Ishikawa (cell line): ENCODE measurements around the gene LMAN1L.

Experiments
- CREB1 ChIP-seq: IDR thresholded peaks from 2 replicates; pipeline ENCODE4 v1.6.1; 2012; ENCODE audit warnings: low read depth
- EGR1 ChIP-seq: IDR thresholded peaks from 2 replicates; pipeline ENCODE4 v1.6.1; 2012
- EP300 ChIP-seq: IDR thresholded peaks from 2 replicates; pipeline ENCODE4 v1.6.1; 2012; ENCODE audit warnings: borderline replicate concordance
- RAD21 ChIP-seq: IDR thresholded peaks from 2 replicates; pipeline ENCODE4 v1.6.1; 2012; ENCODE audit warnings: low read depth
- TAF1 ChIP-seq: IDR thresholded peaks from 2 replicates; pipeline ENCODE4 v1.6.1; 2012; ENCODE audit warnings: low read depth, mild to moderate bottlenecking
- TCF12 ChIP-seq: IDR thresholded peaks from 2 replicates; pipeline ENCODE4 v1.6.1; 2012; ENCODE audit warnings: low read depth
- YY1 ChIP-seq: IDR thresholded peaks from 2 replicates; pipeline ENCODE4 v1.6.1; 2012; ENCODE audit warnings: low read depth
- TF ChIP-seq, protein P1 (sequence below): IDR thresholded peaks from 2 replicates; pipeline ENCODE4 v1.6.1; 2012
- TF ChIP-seq, protein P2 (sequence below): IDR thresholded peaks from 2 replicates; pipeline ENCODE4 v1.6.1; 2012; ENCODE audit warnings: low read depth, mild to moderate bottlenecking

DNA sequence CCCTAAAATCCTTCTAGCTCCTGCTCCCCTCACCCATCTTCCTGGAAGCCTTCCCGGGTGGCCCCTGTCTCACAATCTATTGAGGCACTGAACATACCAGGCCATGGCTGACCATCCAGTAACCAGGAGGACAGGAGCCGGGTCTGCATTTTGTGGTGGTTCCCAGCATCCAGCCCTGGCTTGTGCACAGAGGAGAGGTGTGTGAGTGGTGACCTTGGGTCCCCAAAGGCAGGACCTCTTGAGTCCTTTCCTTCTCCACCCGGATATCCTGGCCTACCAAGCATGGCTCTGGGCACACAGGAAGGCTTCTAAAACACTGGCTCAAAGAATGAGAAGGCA, 22.9 kb upstream of the LMAN1L start:
- TF ChIP-seq EP300 (no peak), TAF1 (no peak), RAD21 (no peak), TCF12 (no peak), EGR1 (no peak), CREB1 (no peak), YY1 (no peak)
- TF ChIP-seq, protein P1, sequence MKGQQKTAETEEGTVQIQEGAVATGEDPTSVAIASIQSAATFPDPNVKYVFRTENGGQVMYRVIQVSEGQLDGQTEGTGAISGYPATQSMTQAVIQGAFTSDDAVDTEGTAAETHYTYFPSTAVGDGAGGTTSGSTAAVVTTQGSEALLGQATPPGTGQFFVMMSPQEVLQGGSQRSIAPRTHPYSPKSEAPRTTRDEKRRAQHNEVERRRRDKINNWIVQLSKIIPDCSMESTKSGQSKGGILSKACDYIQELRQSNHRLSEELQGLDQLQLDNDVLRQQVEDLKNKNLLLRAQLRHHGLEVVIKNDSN: no peak
- TF ChIP-seq, protein P2, sequence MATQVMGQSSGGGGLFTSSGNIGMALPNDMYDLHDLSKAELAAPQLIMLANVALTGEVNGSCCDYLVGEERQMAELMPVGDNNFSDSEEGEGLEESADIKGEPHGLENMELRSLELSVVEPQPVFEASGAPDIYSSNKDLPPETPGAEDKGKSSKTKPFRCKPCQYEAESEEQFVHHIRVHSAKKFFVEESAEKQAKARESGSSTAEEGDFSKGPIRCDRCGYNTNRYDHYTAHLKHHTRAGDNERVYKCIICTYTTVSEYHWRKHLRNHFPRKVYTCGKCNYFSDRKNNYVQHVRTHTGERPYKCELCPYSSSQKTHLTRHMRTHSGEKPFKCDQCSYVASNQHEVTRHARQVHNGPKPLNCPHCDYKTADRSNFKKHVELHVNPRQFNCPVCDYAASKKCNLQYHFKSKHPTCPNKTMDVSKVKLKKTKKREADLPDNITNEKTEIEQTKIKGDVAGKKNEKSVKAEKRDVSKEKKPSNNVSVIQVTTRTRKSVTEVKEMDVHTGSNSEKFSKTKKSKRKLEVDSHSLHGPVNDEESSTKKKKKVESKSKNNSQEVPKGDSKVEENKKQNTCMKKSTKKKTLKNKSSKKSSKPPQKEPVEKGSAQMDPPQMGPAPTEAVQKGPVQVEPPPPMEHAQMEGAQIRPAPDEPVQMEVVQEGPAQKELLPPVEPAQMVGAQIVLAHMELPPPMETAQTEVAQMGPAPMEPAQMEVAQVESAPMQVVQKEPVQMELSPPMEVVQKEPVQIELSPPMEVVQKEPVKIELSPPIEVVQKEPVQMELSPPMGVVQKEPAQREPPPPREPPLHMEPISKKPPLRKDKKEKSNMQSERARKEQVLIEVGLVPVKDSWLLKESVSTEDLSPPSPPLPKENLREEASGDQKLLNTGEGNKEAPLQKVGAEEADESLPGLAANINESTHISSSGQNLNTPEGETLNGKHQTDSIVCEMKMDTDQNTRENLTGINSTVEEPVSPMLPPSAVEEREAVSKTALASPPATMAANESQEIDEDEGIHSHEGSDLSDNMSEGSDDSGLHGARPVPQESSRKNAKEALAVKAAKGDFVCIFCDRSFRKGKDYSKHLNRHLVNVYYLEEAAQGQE: no peak
